ENCODE data around the gene ZNF592. TPM values are rescaled to one million over a fixed set of nuclear protein-coding genes. Genes with fewer than 3 reads are reported as not detected.

ZNF592 gene
- total RNA-seq, 1 donor from 2014 or later = 36.1 TPM

- no peaks in the 10 kb centered on the region for H3K36me3 ChIP-seq
- peaks cover 4 to 11% of the 10 kb centered on the region in 2 donors for H3K4me1 ChIP-seq
- H3K27ac ChIP-seq = no peak overlapping the region
- H3K27me3 ChIP-seq = no peaks in the 10 kb centered on the region
- TF ChIP-seq CTCF (IDR thresholded peaks at IDR 0.05) = no peak
- H3K4me3 ChIP-seq = no peak overlapping the region
- H3K9me3 ChIP-seq = no peaks in the 10 kb centered on the region
- intact Hi-C loops (cut with DNase I) = no loop called here
- no peak for DNase-seq (ENCODE audit: low spot score in 2 of 2)
These were observed 63.4 kb downstream of the ZNF592 start for GRCh38 chr15:84811828-84812227.

GRCh38 chr15:84812842-84813241, 64.5 kb downstream of the ZNF592 start:
- intact Hi-C loops (cut with DNase I) = no loop called here
- TF ChIP-seq CTCF (IDR thresholded peaks at IDR 0.05) = no peak
- no peak overlapping the region for H3K27ac ChIP-seq
- DNase-seq (ENCODE audit: low spot score in 2 of 2) = no peak
- peaks cover 4 to 11% of the 10 kb centered on the region in 2 donors for H3K4me1 ChIP-seq
- H3K27me3 ChIP-seq = no peaks in the 10 kb centered on the region
- no peaks in the 10 kb centered on the region for H3K36me3 ChIP-seq
- no peak overlapping the region for H3K4me3 ChIP-seq
- H3K9me3 ChIP-seq = no peaks in the 10 kb centered on the region

GRCh38 chr15:84813435-84813834, 65.0 kb downstream of the ZNF592 start:
- TF ChIP-seq CTCF (IDR thresholded peaks at IDR 0.05) = no peak
- Histone ChIP-seq H3K36me3 (no peaks in the 10 kb centered on the region), H3K4me1 (peaks cover 4 to 11% of the 10 kb centered on the region in 2 donors), H3K27me3 (no peaks in the 10 kb centered on the region), H3K27ac (no peak overlapping the region), H3K9me3 (no peaks in the 10 kb centered on the region), H3K4me3 (no peak overlapping the region)
- DNase-seq (ENCODE audit: low spot score in 2 of 2) = no peak
- intact Hi-C loops (cut with DNase I) = no loop called here

GRCh38 chr15:84813931-84814330, 65.5 kb downstream of the ZNF592 start:
- H3K27me3 ChIP-seq = no peaks in the 10 kb centered on the region
- TF ChIP-seq CTCF (IDR thresholded peaks at IDR 0.05) = no peak
- no peak for DNase-seq (ENCODE audit: low spot score in 2 of 2)
- no peaks in the 10 kb centered on the region for H3K36me3 ChIP-seq
- peak overlapping the region in 1 of 2 donors; percentile 99 for H3K27ac ChIP-seq
- no peak overlapping the region for H3K4me3 ChIP-seq
- no peaks in the 10 kb centered on the region for H3K9me3 ChIP-seq
- peaks cover 4 to 13% of the 10 kb centered on the region in 2 donors for H3K4me1 ChIP-seq
- intact Hi-C loops (cut with DNase I) = no loop called here

- H3K9me3 ChIP-seq = no peaks in the 10 kb centered on the region
- DNase-seq (ENCODE audit: low spot score in 2 of 2) = peak in 1 of 2 donors; percentile 63
- intact Hi-C loops (cut with DNase I) = no loop called here
These were observed 66.5 kb downstream of the ZNF592 start for GRCh38 chr15:84814916-84815315.

More at GRCh38 chr15:84814916-84815315, 66.5 kb downstream of the ZNF592 start:
- Histone ChIP-seq H3K4me1 (peaks cover 4 to 23% of the 10 kb centered on the region in 2 donors), H3K36me3 (no peaks in the 10 kb centered on the region), H3K27ac (peak overlapping the region; percentile 98 to 99), H3K4me3 (no peak overlapping the region), H3K27me3 (no peaks in the 10 kb centered on the region)
- no peak for TF ChIP-seq CTCF (IDR thresholded peaks at IDR 0.05)
